ENCODE measurements around the gene MSMP. TPM values are rescaled to one million over a fixed set of nuclear protein-coding genes. Genes with fewer than 3 reads are reported as not detected.
A peak's percentile ranks its signal among the peaks of the same experiment; 100 is the strongest.

Gene MSMP
- total RNA-seq, 6 donors from 2014 or later, result 1.1 to 2.8 TPM; not detected in 4

GRCh38 chr9:35718721-35719511 lies 35.2 kb downstream of the MSMP start:
- Histone ChIP-seq H3K9me3 (no peaks in the 10 kb centered on the region), H3K36me3 (peaks cover 95 to 100% (median 99%) of the 10 kb centered on the region in 4 donors), H3K4me3 (no peak overlapping the region), H3K4me1 (no peaks in the 10 kb centered on the region), H3K27me3 (no peaks in the 10 kb centered on the region), H3K27ac (no peak overlapping the region)
- DNase-seq (peak in 1 of 2 donors; percentile 49), ATAC-seq (ENCODE audit: low FRiP score in 2 of 2) (no peak)
- TF ChIP-seq POLR2AphosphoS5 (IDR thresholded peaks at IDR 0.05) (no peak), POLR2A (IDR thresholded peaks at IDR 0.05) (no peak), EP300 (IDR thresholded peaks at IDR 0.05) (no peak), CTCF (IDR thresholded peaks at IDR 0.05) (no peak)
- 82% methylated on average over 9 to 15 of the region's 15 CpGs for WGBS, 2 donors

DNA sequence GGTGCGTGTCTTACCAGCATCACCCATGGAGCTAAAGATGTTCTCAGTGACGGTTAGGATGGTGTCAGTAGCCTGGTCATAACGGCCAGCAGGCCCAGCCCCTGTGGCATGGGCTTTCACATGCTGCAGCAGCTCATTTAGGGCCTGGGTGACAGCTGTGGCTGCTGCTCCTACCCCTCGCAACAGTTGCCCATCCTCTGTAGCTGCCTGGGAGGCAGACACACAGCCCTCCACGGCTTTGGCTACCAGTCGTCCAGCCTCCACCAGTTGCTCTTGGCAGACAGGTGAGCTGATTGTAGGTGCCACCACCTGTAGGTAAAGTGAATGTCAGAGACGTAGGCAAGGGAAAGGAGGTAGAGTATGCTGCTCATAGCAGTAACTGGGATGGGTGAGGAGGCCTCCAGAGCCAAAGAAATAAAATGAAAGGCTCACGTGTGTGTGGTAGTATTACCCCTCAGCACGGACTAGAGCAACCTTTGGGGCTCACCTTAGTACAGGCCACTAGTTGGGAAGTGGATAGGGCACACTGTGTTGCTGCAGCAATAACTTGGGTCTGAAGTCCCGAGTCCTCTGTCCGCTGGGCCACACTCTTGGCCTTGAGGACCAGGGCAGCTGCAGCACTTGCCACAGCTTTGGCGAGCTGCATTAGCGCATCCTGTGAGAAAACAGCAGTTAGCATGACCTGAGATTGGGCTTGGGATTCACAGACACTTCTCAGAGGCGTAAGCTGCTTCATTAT lies 36.8 kb downstream of the MSMP start:
- no peaks in the 10 kb centered on the region for H3K4me1 ChIP-seq
- no peaks in the 10 kb centered on the region for H3K9me3 ChIP-seq
- no peak for TF ChIP-seq POLR2AphosphoS5 (IDR thresholded peaks at IDR 0.05)
- no peak for TF ChIP-seq EP300 (IDR thresholded peaks at IDR 0.05)
- no peak for TF ChIP-seq POLR2A (IDR thresholded peaks at IDR 0.05)
- ATAC-seq (ENCODE audit: low FRiP score in 2 of 2) (no peak), DNase-seq (no peak)
- H3K36me3 ChIP-seq, result peaks cover 95 to 100% (median 100%) of the 10 kb centered on the region in 4 donors
- no peak overlapping the region for H3K27ac ChIP-seq
- 91 to 93% methylated on average over 8 to 14 of the region's 14 CpGs for WGBS, 2 donors
- H3K4me3 ChIP-seq, result no peak overlapping the region
- no peaks in the 10 kb centered on the region for H3K27me3 ChIP-seq

GRCh38 chr9:35716230-35716629 lies 37.8 kb downstream of the MSMP start:
- ATAC-seq (ENCODE audit: low FRiP score in 2 of 2) (no peak), DNase-seq (no peak)

GRCh38 chr9:35714579-35715252 lies 39.4 kb downstream of the MSMP start:
- peak overlapping the region in 1 of 4 donors; percentile 18 for H3K27ac ChIP-seq
- peak in 1 of 2 donors; percentile 34 for DNase-seq
- no peaks in the 10 kb centered on the region for H3K27me3 ChIP-seq
- ATAC-seq (ENCODE audit: low FRiP score in 2 of 2), result no peak
- WGBS, 2 donors, result 95 to 96% methylated on average over 10 to 13 of the region's 13 CpGs
- H3K4me1 ChIP-seq, result no peaks in the 10 kb centered on the region
- H3K9me3 ChIP-seq, result no peaks in the 10 kb centered on the region
- no peak for TF ChIP-seq CTCF (IDR thresholded peaks at IDR 0.05)
- TF ChIP-seq POLR2A (IDR thresholded peaks at IDR 0.05), result no peak
- no peak for TF ChIP-seq POLR2AphosphoS5 (IDR thresholded peaks at IDR 0.05)
- TF ChIP-seq EP300 (IDR thresholded peaks at IDR 0.05), result no peak
- peaks cover 90 to 100% (median 98%) of the 10 kb centered on the region in 4 donors for H3K36me3 ChIP-seq
- no peak overlapping the region for H3K4me3 ChIP-seq

More at GRCh38 chr9:35716230-35716629, 37.8 kb downstream of the MSMP start:
- Histone ChIP-seq H3K27ac (no peak overlapping the region), H3K27me3 (no peaks in the 10 kb centered on the region), H3K4me1 (no peaks in the 10 kb centered on the region), H3K36me3 (peaks cover 94 to 100% (median 100%) of the 10 kb centered on the region in 4 donors), H3K9me3 (no peaks in the 10 kb centered on the region), H3K4me3 (no peak overlapping the region)
- 90% methylated on average over 4 of the region's 4 CpGs for WGBS, 2 donors
- TF ChIP-seq POLR2A (IDR thresholded peaks at IDR 0.05), result no peak
- TF ChIP-seq POLR2AphosphoS5 (IDR thresholded peaks at IDR 0.05), result no peak
- TF ChIP-seq CTCF (IDR thresholded peaks at IDR 0.05), result no peak
- no peak for TF ChIP-seq EP300 (IDR thresholded peaks at IDR 0.05)

DNA sequence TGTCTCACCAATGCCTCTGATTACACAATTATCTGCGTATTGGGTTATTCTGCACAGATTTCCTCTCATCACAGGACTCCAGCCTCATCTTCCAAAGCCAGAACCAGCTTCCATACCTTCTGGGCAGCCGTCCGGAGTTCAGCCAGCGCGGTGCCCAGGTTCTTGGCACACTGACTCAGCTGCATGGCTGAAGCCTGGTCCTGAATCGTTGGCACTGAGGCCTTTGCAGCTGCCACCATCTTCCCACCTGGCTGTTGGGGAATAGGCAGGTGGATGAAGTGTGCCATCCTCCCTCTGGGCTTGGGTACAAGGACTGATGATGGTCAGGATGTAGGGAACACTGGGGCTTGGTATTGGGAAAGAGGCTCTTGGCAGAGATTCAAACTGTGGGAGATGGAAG lies 40.0 kb downstream of the MSMP start:
- H3K36me3 ChIP-seq, result peaks cover 88 to 98% (median 96%) of the 10 kb centered on the region in 4 donors
- no peak overlapping the region for H3K4me3 ChIP-seq
- TF ChIP-seq POLR2A (IDR thresholded peaks at IDR 0.05) (no peak), EP300 (IDR thresholded peaks at IDR 0.05) (no peak), POLR2AphosphoS5 (IDR thresholded peaks at IDR 0.05) (no peak), CTCF (IDR thresholded peaks at IDR 0.05) (no peak)
- WGBS, 2 donors, result 92 to 97% methylated on average over 5 to 6 of the region's 6 CpGs
- no peaks in the 10 kb centered on the region for H3K4me1 ChIP-seq
- no peaks in the 10 kb centered on the region for H3K9me3 ChIP-seq
- ATAC-seq (ENCODE audit: low FRiP score in 2 of 2), result no peak
- no peak overlapping the region for H3K27ac ChIP-seq
- no peaks in the 10 kb centered on the region for H3K27me3 ChIP-seq
- DNase-seq, result no peak
